HUDEP-2 (cell line): Measurements from ENCODE around the gene RDH16.
"Not testable (repeated sequence)": the region's sequence is repeated elsewhere in the genome, so short reads cannot be mapped to it uniquely, and the experiment has no call there.

Source experiments
- DNase-seq, 76 experiments: peaks; one replicate each; lab custom pipeline; 2025; ENCODE audit not compliant: unreplicated experiment in 76 of 76; lab: John Stamatoyannopoulos, UW

Gene RDH16

DNA sequence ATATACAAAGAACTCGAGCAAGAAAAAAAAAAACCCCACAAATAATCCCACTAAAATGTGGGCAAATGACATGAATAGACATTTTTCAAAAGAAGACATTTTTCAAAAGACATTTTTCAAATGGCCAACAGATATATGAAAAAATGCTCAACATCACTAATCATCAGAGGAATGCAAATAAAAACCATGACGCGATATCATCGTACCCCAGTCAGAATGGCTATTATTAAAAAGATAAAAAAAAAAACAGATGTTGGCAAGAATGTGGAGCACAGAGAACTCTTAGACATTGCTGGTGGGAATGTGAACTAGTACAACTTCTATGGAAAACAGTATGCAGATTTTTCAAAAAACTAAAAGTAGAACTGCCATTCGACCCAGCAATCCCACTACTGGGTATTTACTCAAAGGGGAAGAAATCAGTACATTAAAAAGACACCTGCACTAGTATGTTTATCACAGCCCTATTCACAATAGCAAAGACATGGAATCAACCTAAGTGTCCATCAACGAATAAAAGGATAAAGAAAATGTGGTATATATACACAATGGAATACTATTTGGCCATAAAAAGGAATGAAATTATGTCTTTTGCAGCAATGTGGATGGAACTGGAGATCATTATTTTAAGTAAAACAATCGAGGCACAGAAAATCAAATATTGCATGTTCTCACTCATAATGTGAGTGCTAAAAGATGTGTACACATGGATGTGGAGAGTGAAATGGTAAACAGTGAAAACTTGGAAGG, 32.6 kb upstream of the RDH16 start:
- DNase-seq: no peak

DNA sequence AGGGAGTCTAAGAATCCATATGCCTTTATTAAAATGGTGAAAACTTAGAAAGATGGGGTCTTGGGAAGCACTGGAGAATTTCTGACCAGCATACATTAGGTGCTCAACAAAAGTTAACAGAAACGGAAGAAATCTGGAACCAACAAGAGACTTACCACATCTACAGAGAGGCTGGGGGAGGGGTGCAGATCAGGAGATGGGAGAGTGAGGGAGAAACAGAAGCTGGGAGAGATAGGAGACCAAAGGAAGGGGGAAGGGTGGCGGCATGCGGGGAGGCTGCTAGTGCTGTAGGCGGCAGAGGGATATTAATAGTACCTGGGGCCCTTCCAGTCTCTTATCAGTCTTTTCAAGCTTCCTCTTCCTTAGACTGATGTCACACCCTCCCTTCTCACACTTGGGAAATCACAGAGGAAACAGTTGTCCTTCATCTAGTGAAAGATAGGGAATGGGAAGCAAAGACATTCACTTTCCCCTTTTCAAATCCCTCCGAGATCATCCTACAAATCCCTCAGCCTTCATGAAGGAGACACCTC, 30.9 kb upstream of the RDH16 start:
- peak in 60 of 76 experiments; percentile 2 to 74 (median 43) for DNase-seq

DNA sequence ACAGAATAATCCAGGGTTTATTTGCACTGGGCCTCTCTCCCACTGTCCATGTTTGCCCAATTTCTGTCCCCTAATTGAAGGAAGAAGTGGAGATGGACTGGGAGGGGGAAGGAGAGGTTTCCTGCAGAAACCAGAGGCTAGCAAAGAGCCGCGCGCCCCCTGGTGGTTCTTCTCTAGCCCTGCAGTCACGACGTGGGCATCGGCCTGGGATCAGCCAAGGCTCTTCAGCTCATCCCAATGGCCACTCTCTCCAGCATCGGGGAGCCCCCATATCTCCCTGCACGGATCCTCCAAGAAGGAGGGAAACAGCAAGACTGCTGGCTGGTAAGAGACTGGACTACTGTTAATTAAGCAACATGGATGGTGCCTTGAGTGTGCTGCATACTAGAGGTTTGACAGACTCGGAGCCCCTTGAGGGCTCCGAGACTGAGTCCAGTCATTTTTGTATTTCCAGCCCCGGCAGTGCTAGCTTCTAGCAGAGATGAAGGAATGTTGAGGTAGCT, 30.2 kb upstream of the RDH16 start:
- DNase-seq: peak in 63 of 76 experiments; percentile 3 to 79 (median 53)

DNA sequence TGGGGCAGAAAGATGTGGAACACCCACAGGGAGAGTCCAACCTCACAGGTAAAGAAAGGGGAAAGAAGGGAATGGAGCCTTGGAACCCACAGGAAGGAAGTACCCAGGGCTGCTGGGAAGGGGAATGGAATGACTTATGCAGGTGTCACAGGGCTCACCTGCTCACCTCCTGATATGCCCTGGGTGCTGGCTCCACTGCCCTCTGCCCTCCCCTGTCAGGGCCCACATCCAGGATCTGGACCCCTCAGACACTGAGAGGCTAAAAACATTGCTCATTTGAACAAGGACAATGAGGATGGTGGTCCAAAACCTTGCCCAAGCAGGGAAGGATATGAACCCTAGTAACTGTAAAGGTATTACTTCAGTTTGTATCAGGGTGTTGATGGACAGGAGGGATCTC, 29.6 kb upstream of the RDH16 start:
- DNase-seq: no peak

DNA sequence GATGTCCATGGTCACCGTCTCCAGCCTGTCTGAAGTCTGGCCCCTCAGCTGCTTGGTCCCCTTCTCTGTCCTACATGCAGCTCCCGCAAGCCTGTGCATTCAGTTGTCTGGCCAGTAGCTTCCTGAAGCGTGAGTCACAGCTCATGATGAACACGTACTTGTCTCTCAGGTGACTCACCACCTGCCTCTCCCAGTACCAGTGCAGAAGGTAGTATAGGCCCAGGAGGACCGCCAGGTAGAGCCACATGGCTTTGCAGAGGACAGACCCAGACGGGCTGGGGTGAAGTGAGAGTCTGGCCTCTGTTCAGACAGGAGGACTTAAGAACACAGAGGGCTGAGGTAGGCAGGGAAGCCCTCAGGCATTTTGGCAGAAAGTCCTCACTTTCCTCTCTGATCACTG, 28.3 kb upstream of the RDH16 start:
- DNase-seq: not testable (repeated sequence)

DNA sequence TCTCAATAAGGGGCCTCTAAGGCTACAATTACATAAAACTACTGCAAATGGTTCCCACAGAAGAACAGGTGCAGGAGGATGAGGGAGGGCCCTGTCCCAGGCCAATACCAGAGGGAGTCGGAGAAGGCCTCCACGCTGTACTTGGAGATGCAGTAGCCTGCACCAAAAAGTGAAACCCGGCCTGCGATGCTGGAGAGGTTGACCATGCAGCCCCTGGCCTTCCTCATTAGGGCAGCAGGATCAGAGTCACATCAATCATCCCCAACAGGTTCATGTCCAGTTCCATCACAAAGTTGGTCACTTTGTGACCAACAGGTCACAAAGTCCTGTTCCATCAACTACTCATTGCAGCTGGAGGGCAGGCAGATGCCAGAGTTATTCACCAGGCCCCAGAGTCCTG, 26.0 kb upstream of the RDH16 start:
- DNase-seq: no peak

DNA sequence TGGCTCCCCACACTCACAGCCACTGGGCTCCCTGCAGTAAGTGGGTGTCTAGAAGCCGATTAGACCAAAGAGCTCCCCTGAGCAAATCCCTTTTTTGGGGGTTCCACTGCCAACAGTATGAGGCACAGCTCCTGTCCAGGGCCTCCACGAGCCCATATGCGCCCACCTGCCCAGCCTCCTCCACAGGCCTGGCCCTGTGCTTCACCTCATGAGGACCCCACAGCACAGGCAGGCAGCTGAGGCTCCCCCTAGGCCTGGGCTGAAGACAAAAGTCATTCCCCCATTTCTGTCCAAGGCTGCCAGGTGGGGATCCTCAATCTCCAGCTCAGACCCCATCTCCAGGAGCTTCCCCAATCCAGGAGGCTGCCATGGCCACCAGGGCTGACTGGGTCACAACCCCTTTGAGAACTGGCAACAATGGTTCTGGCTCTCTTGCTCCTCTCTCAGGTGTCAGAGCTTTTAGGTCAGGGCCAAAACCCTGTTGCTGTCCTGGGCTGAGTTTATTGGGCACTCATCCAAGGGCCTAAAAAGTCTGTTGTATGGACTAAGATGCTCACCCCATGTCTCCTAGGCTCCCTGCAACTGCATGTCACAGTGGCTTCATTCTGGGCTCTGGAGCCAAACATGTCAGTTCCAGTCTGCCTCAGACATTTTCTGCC, 25.3 kb upstream of the RDH16 start:
- not testable (repeated sequence) for DNase-seq

DNA sequence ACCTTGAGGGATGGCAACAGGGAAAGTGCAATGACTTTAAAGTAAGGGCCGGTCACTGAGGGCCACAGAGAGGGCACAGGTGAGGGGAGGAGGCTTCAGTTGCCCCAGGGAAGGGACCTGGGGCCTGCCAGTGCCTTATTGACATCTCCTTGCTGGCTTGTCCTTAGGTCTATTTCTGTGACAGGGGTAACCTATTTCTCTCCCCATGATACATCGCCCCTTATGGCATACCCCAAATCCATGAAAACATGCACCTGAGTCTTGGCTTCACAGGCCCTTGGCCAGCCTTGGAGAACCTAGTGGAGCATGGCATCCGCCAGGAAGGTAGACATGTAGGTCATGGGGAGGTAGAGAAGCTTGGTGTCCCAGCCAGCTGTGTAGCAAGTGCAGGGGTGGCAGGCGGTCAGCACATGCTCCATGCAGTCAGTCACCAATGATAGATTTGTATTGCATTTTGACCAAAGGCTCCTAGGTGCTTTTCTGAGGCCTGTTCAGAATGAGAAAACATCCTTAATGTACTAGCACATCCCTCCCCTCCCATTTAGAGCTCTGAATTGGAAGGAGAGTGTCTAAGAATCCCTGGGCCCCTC, 23.6 kb upstream of the RDH16 start:
- DNase-seq: no peak

DNA sequence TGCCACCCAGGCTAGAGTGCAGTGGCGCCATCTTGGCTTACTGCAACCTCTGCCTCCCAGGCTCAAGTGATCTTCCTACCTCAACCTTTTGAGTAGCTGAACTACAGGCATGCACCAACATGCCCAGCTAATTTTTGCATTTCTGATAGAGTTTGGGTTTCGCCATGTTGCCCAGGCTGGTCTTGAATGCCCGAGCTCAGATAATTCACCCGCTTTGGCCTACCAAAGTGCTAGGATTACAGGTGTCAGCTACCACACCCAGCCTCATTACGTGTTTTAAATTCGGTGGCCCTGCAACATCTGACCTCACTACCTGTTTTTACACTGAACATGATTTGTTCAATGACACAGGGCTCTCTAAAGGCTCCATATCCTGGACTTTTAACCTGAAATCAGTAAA, 22.9 kb upstream of the RDH16 start:
- no peak for DNase-seq

DNA sequence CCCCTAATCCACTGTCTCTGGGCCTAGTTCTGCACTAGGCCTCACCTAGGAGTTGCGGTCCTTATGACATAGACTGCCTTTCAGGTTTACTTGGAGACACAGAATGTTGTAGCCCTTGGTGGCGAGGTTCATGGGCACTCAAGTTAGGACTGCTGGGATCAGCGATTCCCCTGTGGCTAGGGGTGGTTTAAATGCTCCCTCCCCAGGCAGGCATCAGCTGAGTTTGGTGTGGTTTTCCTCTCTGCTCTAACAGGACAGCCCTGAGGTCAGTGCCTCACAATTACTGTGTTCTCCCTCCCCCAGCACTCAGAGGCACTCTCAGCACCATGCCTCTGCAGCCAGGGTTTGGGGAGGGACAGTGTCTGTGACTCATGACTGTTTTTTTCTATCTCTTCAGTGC, 22.2 kb upstream of the RDH16 start:
- DNase-seq: no peak

DNA sequence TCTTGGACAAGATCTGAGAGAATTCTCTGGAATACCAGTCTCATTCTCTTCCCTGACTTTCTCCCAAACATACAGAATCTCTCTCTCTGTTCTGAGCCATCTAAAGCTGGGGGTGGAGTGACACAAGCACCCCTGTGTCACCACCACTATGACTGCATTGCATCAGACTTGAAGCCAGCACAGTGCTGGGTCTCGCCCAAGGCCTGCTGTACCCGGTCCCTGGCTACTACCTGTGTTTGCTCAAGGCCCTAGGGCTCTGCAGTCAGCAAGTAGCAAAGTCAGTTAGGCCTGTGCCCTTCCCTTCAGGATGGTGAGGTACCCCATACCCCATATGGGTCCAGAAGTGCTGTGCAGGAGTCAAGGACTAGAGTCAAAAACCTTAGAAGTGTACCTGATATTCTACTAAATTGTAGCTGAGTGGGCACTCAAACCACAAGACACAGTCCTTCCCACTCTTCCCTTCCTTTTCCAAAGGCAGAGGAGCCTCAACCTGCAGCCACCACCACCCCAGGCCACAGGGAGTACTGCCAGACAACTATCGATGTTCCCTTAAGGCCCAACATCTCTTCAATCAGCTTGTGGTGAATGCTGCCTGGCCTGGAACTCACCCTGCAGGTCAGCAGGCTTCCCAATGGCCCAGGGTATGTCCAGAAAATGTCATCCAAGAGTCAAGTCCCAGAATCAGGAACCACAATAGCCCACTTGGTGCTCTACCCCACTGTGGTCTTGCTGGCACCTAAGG, 21.2 kb upstream of the RDH16 start:
- no peak for DNase-seq

DNA sequence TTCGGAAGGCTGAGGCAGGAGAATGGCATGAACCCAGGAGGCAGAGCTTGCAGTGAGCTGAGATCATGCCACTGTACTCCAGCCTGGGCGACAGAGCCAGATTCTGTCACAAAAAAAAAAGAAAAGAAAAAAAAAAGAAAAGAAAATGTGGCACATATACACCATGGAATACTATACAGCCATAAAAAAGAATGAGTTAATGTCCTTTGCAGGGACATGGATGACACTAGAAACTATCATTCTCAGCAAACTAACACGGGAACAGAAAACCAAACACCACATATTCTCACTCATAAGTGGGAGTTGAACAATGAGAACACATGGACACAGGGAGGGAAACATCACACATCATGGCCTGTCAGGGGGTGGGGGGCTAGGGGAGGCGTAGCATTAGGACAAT, 20.0 kb upstream of the RDH16 start:
- DNase-seq: not testable (repeated sequence)

DNA sequence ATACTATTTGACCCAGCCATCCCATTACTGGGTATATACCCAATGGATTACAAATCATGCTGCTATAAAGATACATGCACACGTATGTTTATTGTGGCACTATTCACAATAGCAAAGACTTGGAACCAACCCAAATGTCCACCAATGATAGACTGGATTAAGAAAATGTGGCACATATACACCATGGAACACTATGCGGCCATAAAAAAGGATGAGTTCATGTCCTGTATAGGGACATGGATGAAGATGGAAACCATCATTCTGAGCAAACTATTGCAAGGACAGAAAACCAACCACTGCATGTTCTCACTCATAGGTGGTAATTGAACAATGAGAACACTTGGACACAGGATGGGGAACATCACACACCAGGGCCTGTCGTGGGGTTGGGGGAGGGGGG, 16.8 kb upstream of the RDH16 start:
- not testable (repeated sequence) for DNase-seq

DNA sequence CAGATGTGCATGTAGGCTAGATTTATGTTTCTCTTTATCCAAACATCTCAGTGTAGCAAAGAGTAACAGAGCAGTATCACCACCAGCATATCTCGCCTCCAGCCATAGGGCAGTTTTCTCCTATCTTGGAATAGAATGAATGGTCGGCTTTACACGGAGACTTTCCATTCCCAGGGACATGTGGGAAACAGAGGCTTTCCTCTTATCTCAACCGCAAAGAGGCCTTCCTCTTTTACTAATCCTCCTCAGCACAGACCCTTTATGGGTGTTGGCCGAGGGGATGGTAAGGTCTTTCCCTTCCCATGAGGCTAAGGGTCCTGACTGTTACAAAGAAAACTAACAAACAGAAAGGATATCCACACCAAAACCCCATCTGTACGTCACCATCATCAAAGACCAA, 11.5 kb upstream of the RDH16 start:
- not testable (repeated sequence) for DNase-seq

DNA sequence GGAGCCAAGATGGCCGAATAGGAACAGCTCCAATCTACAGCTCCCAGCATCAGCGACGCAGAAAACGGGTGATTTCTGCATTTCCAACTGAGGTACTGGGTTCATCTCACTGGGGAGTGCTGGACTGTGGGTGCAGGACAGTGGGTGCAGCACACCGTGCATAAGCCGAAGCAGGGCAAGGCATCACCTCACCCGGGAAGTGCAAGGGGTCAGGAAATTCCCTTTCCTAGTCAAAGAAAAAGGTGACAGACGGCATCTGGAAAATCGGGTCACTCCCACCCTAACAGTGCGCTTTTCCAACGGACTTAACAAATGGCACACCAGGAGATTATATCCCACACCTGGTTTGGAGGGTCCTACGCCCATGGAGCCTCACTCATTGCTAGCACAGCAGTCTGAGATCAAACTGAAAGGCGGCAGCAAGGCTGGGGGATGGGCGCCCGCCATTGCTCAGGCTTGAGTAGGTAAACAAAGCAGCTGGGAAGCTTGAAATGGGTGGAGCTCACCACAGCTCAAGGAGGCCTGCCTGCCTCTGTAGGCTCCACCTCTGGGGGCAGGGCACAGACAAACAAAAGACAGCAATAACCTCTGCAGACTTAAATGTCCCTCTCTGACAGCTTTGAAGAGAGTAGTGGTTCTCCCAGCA, 8.7 kb upstream of the RDH16 start:
- DNase-seq: not testable (repeated sequence)

DNA sequence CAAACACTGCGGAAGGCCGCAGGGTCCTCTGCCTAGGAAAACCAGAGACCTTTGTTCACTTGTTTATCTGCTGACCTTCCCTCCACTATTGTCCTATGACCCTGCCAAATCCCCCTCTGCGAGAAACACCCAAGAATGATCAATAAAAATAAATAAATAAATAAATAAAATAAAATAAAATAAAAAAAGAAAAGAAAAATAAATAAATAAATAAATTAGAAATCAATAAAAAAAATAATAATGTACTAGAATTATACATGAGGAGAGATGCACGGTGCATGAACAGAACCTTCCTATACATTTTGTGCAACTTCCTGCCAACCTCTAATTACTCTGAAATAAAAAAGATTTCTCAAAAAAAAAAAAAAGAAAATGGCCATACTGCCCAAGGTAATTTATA, 7.7 kb upstream of the RDH16 start:
- DNase-seq: not testable (repeated sequence)

DNA sequence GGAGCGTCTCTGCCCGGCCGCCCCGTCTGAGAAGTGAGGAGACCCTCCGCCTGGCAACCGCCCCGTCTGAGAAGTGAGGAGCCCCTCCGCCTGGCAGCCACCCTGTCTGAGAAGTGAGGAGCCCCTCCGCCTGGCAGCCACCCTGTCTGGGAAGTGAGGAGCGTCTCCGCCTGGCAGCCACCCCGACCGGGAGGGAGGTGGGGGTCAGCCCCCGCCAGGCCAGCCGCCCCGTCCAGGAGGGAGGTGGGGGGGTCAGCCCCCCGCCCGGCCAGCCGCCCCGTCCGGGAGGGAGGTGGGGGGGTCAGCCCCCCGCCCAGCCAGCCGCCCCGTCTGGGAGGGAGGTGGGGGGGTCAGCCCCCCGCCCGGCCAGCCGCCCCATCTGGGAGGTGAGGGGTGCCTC, 6.1 kb upstream of the RDH16 start:
- DNase-seq: not testable (repeated sequence)

DNA sequence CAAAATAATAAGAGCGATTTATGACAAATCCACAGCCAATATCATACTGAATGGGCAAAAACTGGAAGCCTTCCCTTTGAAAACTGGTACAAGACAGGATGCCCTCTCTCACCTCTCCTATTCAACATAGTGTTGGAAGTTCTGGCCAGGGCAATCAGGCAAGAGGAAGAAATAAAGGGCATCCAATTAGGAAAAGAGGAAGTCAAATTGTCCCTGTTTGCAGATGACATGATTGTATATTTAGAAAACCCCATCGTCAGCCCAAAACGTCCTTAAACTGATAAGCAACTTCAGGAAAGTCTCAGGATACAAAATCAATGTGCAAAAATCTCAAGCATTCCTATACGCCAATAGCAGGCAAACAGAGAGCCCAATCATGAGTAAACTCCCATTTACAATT, 4.8 kb upstream of the RDH16 start:
- DNase-seq: not testable (repeated sequence)

DNA sequence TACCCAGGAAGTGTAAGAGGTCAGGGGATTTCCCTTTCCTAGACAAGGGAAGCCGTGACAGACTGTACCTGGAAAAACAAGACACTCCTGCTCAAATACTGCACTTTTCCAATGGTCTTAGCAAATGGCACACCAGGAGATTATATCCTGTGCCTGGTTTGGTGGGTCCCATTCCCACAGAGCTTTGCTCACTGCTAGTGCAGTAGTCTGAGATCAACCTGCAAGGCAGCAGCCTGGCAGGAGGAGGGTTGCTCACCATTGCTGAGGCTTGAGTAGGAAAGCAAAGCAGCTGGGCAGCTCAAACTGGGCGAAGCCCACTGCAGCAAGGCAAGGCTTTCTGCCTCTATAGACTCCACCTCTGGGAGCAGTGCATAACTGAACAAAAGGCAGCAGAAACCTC, 1.0 kb upstream of the RDH16 start:
- DNase-seq: no peak

DNA sequence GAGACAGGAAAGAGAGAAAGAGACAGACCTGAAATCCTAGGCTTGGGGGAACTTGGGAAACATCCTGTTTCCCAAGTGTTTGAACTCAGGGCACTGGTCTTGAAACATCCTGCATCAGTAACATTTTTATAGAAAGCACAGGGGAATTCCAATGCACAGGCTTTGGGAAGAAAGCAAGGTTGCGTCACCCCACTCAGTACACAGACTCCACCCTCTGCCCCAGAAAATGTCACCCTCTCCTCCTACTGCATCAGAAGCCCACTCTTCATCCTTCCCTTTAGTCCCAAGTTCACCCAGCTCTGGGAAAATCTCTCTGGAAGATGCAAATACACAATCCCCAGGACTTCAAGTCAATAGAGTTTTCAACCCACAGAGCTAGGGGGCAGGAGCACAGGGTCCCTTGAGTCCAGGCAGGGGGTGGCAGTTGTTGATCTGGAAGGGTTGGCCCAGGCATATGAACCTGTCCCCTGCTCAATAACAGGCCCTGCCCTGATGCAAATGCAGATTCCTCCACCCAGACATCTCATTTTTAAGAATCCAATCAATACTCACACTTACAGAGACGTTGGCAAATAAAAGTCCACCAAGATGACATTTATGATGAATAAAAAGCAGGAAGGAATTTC, 1.7 kb downstream of the RDH16 start:
- DNase-seq: no peak
